ENCODE data around the gene FOXN3. TPM values are rescaled to one million over a fixed set of nuclear protein-coding genes. Genes with fewer than 3 reads are reported as not detected.

Gene FOXN3
- polyA plus RNA-seq, 1 donor from 2014 or later = 10.3 TPM

GRCh38 chr14:89190765-89191513 lies 226.1 kb downstream of the FOXN3 start:
- Histone ChIP-seq H3K4me3 (ENCODE audit: low read length) (peak overlapping the region; percentile 18), H3K27ac (ENCODE audit: low read length) (peak overlapping the region; percentile 38)

DNA sequence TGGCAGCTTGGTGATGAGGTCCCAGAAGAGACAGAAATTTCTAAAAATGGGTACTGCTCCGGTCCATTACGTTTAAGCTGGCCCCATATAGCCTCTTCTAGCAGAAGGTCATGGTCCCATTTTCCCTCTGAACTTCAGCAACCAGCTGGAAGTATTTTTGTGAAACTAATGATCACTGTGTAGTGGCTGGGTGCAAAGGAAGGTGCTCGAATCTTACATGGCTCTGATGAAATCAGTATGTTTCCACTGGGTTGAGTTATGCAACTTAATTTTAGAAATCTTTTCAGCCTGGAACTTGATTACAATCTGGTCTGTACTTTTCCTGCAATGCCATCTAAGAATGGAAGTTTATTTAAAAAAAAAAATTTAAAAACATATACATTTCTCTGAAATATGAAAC lies 228.5 kb downstream of the FOXN3 start:
- H3K27ac ChIP-seq (ENCODE audit: low read length) = no peak overlapping the region
- H3K4me2 ChIP-seq (ENCODE audit: low read length) = no peak overlapping the region
- H3K27me3 ChIP-seq (ENCODE audit: insufficient read depth, low read depth, low read length) = no peaks in the 10 kb centered on the region
- H3K79me2 ChIP-seq (replicated peaks; ENCODE audit: insufficient read depth, low read length) = no peaks in the 10 kb centered on the region
- peaks cover 4% of the 10 kb centered on the region for H3K36me3 ChIP-seq (ENCODE audit: insufficient read depth, low read length)
- no peak overlapping the region for H3K9ac ChIP-seq (ENCODE audit: low read length)
- TF ChIP-seq SMC3 (conservative IDR thresholded peaks at IDR 0.05; ENCODE audit: poor library complexity) (no peak), RAD21 (conservative IDR thresholded peaks at IDR 0.05) (no peak), REST (IDR thresholded peaks at IDR 0.05; ENCODE audit: borderline replicate concordance) (no peak)
- H3F3A ChIP-seq (ENCODE audit: insufficient read depth, low read length, poor library complexity, severe bottlenecking) = no peaks in the 10 kb centered on the region
- H4K20me1 ChIP-seq (ENCODE audit: insufficient read depth) = no peaks in the 10 kb centered on the region
- H3K9me2 ChIP-seq (ENCODE audit: insufficient read depth, low read length) = no peaks in the 10 kb centered on the region
- no peaks in the 10 kb centered on the region for H3K9me3 ChIP-seq (ENCODE audit: low read length)
- H2AFZ ChIP-seq (ENCODE audit: low read depth, low read length) = no peak overlapping the region
- H3K4me3 ChIP-seq (ENCODE audit: low read length) = no peak overlapping the region

More at GRCh38 chr14:89190765-89191513, 226.1 kb downstream of the FOXN3 start:
- no peaks in the 10 kb centered on the region for H4K20me1 ChIP-seq (ENCODE audit: insufficient read depth)
- H3K9me2 ChIP-seq (ENCODE audit: insufficient read depth, low read length) = no peaks in the 10 kb centered on the region
- H3K36me3 ChIP-seq (ENCODE audit: insufficient read depth, low read length) = peaks cover 4% of the 10 kb centered on the region
- H3K27me3 ChIP-seq (ENCODE audit: insufficient read depth, low read depth, low read length) = no peaks in the 10 kb centered on the region
- H3K4me2 ChIP-seq (ENCODE audit: low read length) = peak overlapping the region; percentile 27
- H3K9ac ChIP-seq (ENCODE audit: low read length) = peak overlapping the region; percentile 18
- no peaks in the 10 kb centered on the region for H3K9me3 ChIP-seq (ENCODE audit: low read length)
- H3K79me2 ChIP-seq (replicated peaks; ENCODE audit: insufficient read depth, low read length) = no peaks in the 10 kb centered on the region
- TF ChIP-seq CTCF (IDR thresholded peaks at IDR 0.05; ENCODE audit: poor library complexity, severe bottlenecking) (no peak), EP300 (conservative IDR thresholded peaks at IDR 0.05; ENCODE audit: poor library complexity, severe bottlenecking) (peak; percentile 37), POLR2AphosphoS5 (IDR thresholded peaks at IDR 0.05) (no peak)
- H3F3A ChIP-seq (ENCODE audit: insufficient read depth, low read length, poor library complexity, severe bottlenecking) = no peaks in the 10 kb centered on the region
- H2AFZ ChIP-seq (ENCODE audit: low read depth, low read length) = no peak overlapping the region

- TF ChIP-seq MXI1 (conservative IDR thresholded peaks at IDR 0.05; ENCODE audit: poor library complexity, severe bottlenecking) (no peak), EP300 (conservative IDR thresholded peaks at IDR 0.05; ENCODE audit: poor library complexity, severe bottlenecking) (no peak), EZH2 (IDR thresholded peaks at IDR 0.05; ENCODE audit: borderline replicate concordance, insufficient read depth, low read length, poor library complexity, severe bottlenecking) (no peak), CTCF (IDR thresholded peaks at IDR 0.05; ENCODE audit: poor library complexity, severe bottlenecking) (no peak), POLR2AphosphoS5 (IDR thresholded peaks at IDR 0.05) (no peak), RAD21 (conservative IDR thresholded peaks at IDR 0.05) (no peak), REST (IDR thresholded peaks at IDR 0.05; ENCODE audit: borderline replicate concordance) (no peak), TAF1 (IDR thresholded peaks at IDR 0.05; ENCODE audit: low read depth) (no peak), SMC3 (conservative IDR thresholded peaks at IDR 0.05; ENCODE audit: poor library complexity) (no peak)
- no peaks in the 10 kb centered on the region for H3K79me2 ChIP-seq (replicated peaks; ENCODE audit: insufficient read depth, low read length)
- H2AFZ ChIP-seq (ENCODE audit: low read depth, low read length) = no peak overlapping the region
- H3F3A ChIP-seq (ENCODE audit: insufficient read depth, low read length, poor library complexity, severe bottlenecking) = no peaks in the 10 kb centered on the region
- peaks cover 4% of the 10 kb centered on the region for H3K36me3 ChIP-seq (ENCODE audit: insufficient read depth, low read length)
- no peak overlapping the region for H3K4me3 ChIP-seq (ENCODE audit: low read length)
- no peak overlapping the region for H3K4me2 ChIP-seq (ENCODE audit: low read length)
- H3K9ac ChIP-seq (ENCODE audit: low read length) = no peak overlapping the region
- H4K20me1 ChIP-seq (ENCODE audit: insufficient read depth) = no peaks in the 10 kb centered on the region
- no peaks in the 10 kb centered on the region for H3K9me3 ChIP-seq (ENCODE audit: low read length)
- H3K27ac ChIP-seq (ENCODE audit: low read length) = no peak overlapping the region
- H3K9me2 ChIP-seq (ENCODE audit: insufficient read depth, low read length) = no peaks in the 10 kb centered on the region
- H3K27me3 ChIP-seq (ENCODE audit: insufficient read depth, low read depth, low read length) = no peaks in the 10 kb centered on the region
Observed at GRCh38 chr14:89187501-89187900, 229.5 kb downstream of the FOXN3 start.

All from neural cell (in vitro differentiated cells).